Bronchial epithelial cell (primary cell): Measurements from ENCODE around the gene ZNF638. TPM values are rescaled to one million over a fixed set of nuclear protein-coding genes. Genes with fewer than 3 reads are reported as not detected.

Experiments used
- DNase-seq: peaks from one replicate; pipeline ENCODE4 v3.0.0-alpha.2; 2010; ENCODE audit warnings: low read depth
- FAIRE-seq: peaks from 2 replicates; lab custom pipeline; 2011; peaks lifted over from hg19 to GRCh38; lab: Jason Lieb, UNC
- H3K27me3 ChIP-seq: 2 replicates; pipeline ENCODE4 v1.5.1; 2011; ENCODE audit warnings: low read length; ENCODE audit not compliant: control insufficient read depth, insufficient read depth
- H3K36me3 ChIP-seq: 2 replicates; pipeline ENCODE4 v1.5.1; 2011; ENCODE audit warnings: low read length; ENCODE audit not compliant: control insufficient read depth, insufficient read depth
- H3K4me3 ChIP-seq: 2 replicates; pipeline ENCODE4 v1.5.1; 2011; ENCODE audit warnings: mild to moderate bottlenecking, low read depth, low read length, control low read depth
- CTCF ChIP-seq: IDR thresholded peaks from 2 replicates; pipeline ENCODE4 v1.5.1; 2011; ENCODE audit warnings: mild to moderate bottlenecking, moderate library complexity, low read length, control low read depth, inconsistent platforms; ENCODE audit not compliant: insufficient read depth, severe bottlenecking
- total RNA-seq: library from RNA; depleted of rRNA; stranded (reverse); fragments of >200 nt; gene quantifications from 2 replicates; pipeline ENCODE4 v1.2.1, GENCODE V29; 2014

ZNF638 gene
- total RNA-seq, 1 donor from 2014 or later, result 86.9 TPM

- no peak for TF ChIP-seq CTCF
- FAIRE-seq (no peak), DNase-seq (no peak)
- Histone ChIP-seq H3K36me3 (no peaks in the 10 kb centered on the region), H3K4me3 (peak overlapping the region; percentile 47), H3K27me3 (peaks cover 16% of the 10 kb centered on the region)
Observed at GRCh38 chr2:71466301-71467179, 135.0 kb downstream of the ZNF638 start.

- no peak for DNase-seq
- H3K27me3 ChIP-seq, result peaks cover 16% of the 10 kb centered on the region
- no peak for FAIRE-seq
- TF ChIP-seq CTCF, result no peak
- H3K36me3 ChIP-seq, result no peaks in the 10 kb centered on the region
- peak overlapping the region; percentile 47 for H3K4me3 ChIP-seq
Observed at GRCh38 chr2:71467180-71467815, 135.7 kb downstream of the ZNF638 start.

- H3K4me3 ChIP-seq, result no peak overlapping the region
- DNase-seq, result no peak
- no peak for FAIRE-seq
- H3K36me3 ChIP-seq, result no peaks in the 10 kb centered on the region
- H3K27me3 ChIP-seq, result peaks cover 16% of the 10 kb centered on the region
- no peak for TF ChIP-seq CTCF
Observed at GRCh38 chr2:71468279-71469015, 136.9 kb downstream of the ZNF638 start.

GRCh38 chr2:71469403-71470398, 138.1 kb downstream of the ZNF638 start:
- TF ChIP-seq CTCF, result no peak
- Histone ChIP-seq H3K27me3 (peaks cover 13% of the 10 kb centered on the region), H3K36me3 (no peaks in the 10 kb centered on the region), H3K4me3 (no peak overlapping the region)
- FAIRE-seq (no peak), DNase-seq (no peak)

- Histone ChIP-seq H3K27me3 (peaks cover 5% of the 10 kb centered on the region), H3K36me3 (no peaks in the 10 kb centered on the region), H3K4me3 (no peak overlapping the region)
- DNase-seq (peak; percentile 21), FAIRE-seq (no peak)
- TF ChIP-seq CTCF, result no peak
Observed at GRCh38 chr2:71471276-71471675, 139.7 kb downstream of the ZNF638 start.
